HG02973 (cell line): ENCODE results near the gene TEX22.

Experiments
- ATAC-seq: cut with Tn5 transposase; IDR thresholded peaks from one replicate; pipeline ENCODE4 v1.9.1; 2021; ENCODE audit warnings: moderate library complexity; ENCODE audit not compliant: unreplicated experiment

Gene TEX22

DNA sequence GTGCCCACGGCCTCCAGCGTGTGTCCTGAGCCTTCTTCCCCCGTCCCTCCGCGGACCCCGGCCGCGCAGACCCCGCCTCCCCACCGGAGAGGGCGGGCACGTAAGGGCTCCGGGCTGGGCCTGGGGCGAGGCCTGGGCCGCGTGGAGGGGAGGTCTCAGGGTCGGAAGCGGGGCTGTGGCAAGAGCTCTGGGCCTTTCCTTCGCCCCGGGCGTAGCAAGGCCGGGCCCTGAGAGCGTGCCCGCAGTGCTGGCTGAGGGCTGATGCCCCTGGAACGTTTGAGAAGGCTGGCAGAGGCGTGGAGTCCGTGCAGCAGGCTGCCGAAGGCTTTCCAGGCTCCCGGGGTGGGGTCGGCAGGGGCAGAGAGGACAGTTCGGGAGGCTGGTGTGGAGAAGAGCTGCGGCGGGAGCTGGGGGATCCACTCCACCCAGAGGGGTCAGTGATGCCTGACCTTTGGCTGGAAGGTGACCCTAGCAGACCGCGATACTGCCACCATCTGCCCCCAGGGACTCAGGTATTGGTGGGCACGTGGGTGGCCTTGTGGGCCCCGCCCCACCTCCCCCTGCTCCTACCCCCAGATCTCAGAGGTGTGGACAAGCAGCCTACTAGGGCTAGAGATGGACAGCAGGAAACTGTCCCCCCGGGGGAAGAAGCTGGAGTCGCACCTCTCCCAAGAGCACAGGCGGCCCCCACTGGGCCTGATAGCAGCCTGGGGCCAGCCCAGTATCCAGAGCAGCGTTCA is 558 bp downstream of the TEX22 start:
- ATAC-seq = peak; percentile 11

DNA sequence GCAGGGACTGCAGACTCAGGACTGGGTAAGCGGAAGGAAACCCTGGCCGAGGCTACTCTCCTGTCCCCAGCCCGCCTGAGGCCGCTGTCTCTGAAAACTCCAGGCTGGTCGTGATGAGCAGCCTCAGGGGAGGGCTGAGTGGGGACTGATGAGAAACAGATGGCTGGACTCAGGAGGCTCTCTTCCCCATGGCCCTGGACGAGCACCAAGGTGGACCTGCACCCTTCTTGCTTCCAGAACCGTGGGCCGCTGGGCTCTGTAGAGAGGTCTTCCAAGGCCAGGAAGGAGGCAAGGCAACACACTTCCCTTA is 1.1 kb downstream of the TEX22 start:
- no peak for ATAC-seq

DNA sequence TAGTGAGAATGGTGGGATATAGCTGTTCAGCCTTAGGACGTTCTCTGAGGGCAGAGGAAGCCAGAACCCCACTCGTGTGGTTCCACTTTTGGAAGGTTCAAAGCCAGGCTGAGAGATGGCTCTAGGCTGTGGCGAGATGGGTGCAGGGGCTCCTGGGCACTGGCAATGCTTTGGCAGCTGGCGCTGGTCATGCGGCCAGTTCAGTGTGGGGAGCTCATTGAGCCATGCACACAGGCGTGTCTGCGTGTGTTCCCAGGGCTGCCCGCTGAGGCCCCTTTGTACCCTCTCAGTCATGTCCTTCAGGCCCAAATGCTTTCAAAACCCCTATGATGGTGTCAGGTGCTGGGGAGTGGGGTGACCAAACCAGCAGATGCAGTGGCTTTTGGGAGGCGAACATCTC is 1.7 kb downstream of the TEX22 start:
- no peak for ATAC-seq

DNA sequence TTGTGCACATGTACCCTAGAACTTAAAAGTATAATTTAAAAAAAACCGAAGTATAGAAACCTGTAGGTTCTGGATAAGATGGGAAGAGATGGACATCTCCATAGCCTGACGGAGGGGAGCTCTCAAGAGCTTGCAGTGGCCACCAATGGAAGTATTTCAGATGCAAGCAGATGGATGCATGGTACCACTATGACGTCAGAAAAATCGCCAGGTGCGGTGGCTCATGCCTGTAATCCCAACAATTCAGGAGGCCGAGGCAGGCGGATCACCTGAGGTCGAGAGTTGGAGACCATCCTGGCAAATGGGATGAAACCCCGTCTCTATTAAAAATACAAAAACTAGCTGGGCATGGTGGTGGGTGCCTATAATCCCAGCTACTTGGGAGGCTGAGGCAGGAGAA is 3.4 kb downstream of the TEX22 start:
- no peak for ATAC-seq

DNA sequence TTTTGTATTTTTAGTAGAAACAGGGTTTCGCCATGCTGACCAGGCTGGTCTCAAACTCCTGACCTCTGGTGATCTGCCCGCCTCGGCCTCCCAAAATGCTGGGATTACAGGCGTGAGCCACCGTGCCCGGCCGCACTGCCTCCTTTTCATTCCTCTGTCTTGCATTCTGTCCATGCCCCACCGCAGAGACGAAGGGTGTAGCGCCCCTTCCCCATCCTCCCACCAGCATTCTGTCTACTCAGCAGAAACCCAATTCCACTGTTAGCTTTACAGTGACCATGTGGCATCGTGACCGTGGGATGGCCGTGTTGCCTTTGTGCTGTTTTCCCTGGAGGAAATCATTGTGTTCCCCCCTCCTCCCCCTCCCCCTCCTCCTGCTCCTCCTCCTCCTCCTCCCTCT is 10.3 kb downstream of the TEX22 start:
- no peak for ATAC-seq

DNA sequence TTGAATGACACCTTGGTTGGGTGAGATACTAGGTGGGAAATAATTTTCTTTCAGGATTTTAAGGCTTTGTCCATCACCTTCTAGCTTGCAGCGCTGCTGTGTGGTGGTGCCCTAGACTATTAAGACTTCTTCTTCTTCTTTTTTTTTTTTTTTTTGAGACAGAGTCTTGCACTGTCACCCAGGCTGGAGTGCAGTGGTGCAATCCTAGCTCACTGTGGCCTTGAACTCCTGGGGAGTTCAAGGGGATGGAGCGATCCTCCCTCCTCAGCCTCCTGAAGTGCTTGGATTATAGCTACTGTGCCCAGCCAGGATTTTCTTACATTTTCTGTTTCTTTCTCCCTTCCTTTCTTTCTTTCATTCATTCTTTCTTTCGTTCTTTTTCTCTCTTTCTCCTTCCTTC is 11.0 kb downstream of the TEX22 start:
- no peak for ATAC-seq

DNA sequence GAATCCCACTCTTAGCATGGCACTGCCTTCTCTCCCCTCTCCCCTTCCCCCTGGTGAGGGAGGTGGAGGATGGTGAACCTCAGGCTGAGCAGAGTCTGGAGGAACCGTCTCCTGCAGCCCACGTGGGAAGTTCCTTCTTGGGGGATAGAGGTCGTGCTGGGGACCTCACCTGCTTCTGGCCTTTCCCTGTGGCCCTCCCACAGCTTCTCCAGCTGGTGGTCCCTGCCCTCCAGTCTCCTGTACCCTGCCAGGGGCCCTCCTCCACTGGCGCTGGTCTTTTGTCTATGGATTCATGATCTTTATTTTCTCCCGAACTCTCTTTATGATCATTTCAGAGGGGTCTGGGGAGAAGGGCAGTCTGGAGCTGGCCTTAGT is 12.3 kb downstream of the TEX22 start:
- no peak for ATAC-seq

DNA sequence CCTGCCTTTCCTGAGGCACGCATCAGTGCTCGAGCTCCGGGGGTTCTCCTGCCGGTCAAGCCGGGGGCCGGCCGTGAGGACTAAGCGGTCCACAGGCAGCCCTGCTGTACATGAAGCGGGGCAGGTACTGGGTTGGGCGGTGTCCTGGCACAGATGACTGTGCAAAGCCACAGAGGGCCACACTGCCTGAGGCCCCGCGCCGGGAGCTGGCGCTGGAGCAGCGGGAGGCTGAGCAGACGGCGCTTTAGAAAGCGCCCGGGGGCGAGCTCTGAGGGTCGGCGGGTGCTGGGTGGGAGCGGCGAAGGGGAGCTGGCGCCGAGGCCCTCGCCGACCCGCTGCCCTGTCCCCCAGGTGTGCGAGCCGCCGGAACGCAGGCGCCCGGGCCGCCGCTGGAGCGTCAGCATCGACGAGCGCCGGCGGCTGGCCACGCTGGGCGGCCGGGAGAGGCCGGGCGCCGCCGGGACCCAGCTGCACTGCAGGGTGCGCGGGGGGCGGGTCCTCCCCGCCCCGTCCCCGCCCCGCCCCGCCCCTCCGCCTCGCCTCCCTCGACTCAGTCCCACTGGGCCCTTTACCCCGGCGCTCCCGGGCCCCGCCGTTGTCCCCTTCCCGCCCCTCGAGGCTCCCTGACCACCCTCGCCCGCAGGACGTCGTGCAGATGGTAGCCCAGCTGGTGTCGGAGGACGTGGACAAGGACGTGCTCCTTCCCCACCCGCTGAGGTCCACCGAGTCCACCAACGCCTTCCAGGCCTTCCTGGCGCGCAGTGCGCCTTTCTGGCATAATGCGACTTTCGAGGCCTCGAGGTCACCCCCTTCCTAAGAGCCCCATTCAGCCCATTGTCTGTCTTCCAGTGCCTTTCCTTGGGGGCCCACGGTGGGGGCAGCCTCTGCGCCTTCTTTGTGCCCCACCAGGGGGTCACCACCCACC is 12.9 kb downstream of the TEX22 start:
- ATAC-seq = no peak

DNA sequence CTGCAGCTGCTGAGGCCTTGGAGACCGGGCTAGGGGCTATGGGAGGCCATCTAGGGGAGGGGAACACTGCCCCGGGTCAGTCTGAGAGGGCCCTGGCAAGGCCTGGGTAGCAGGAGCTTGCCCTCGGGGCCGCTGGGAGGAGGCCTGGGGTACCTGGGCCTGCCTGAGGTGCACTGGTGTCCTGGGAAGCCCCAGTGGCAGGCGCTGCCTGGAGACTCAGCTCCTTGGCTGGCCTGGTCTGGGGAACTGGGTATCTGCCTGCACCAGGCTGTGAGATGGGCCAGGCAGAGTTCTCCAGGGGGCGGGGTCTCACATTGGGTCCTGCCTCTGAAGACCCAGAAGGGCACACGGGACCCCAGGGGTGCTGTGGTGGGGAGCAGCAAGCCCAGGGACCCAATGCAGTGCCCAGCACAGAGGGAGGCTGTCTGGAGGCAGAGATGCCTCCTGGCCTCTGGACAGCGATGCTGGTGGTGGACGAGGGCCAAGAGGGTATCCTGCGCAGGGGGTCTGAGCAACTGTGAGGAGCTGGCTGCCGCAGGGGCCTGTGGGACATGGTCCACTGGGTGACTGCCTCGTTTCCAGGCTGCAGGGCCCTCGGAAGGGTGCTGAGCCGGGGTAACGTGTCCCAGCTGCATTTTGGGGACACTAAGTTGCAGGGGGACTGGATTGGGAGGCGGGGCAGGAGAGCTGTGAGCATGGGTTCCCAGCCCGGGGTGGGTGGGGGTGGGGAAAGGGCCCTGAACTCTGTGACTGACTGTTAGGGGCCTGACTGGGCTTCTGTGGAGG is 13.8 kb downstream of the TEX22 start:
- ATAC-seq = no peak

DNA sequence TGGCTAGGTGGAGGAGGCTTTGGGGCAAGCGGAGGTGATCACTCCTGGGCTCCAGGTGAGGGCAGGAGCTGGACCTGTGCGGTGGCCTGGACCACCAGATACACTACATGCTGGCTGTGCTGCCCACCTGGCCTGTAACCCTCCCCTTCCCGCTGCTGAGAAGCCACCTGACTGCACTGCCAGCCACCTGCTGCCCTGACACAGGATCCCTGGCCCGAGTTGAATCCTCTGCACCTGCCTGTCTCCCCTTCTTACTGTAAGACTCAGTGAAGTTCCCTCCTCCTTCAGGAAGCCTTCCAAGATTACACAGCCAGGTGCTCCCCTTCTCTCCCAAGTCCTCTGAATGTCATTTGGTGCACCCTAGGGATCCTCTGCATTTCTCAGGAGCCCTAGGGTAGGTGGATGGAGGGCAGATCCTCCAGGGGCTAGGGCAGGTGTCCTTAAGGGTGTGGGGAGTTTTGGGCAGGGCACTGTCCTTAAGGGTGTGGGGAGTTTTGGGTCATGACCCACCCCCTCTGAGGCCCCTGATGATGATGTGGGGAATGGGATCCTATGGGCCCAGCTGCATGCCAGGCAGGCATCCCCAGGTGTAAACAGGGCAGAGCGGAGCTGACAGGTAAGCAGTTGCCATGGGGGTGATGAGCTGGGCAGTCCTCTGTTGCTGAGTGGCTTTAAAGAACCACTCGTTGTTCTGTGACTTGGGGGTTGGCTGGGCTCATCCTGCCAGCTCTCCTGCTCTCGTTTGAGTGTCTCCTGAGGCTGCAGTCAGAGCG is 14.6 kb downstream of the TEX22 start:
- ATAC-seq = no peak

DNA sequence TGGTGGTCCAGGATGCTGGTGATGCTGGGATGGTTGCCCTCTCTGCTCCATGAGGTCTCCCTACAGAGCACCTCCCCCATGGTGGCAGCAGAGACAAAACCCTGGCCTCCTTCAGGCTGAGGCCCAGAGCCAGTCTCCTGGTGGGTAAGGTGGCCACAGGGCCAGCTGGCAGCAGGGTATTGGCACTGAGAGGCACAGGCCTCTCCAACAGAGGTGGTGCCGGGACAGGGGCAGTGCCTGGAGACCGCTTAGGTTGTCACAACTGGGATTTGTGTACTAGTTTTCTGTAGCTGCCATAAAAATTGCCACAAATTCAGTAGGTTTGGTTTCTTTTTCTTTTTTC is 15.2 kb downstream of the TEX22 start:
- no peak for ATAC-seq

DNA sequence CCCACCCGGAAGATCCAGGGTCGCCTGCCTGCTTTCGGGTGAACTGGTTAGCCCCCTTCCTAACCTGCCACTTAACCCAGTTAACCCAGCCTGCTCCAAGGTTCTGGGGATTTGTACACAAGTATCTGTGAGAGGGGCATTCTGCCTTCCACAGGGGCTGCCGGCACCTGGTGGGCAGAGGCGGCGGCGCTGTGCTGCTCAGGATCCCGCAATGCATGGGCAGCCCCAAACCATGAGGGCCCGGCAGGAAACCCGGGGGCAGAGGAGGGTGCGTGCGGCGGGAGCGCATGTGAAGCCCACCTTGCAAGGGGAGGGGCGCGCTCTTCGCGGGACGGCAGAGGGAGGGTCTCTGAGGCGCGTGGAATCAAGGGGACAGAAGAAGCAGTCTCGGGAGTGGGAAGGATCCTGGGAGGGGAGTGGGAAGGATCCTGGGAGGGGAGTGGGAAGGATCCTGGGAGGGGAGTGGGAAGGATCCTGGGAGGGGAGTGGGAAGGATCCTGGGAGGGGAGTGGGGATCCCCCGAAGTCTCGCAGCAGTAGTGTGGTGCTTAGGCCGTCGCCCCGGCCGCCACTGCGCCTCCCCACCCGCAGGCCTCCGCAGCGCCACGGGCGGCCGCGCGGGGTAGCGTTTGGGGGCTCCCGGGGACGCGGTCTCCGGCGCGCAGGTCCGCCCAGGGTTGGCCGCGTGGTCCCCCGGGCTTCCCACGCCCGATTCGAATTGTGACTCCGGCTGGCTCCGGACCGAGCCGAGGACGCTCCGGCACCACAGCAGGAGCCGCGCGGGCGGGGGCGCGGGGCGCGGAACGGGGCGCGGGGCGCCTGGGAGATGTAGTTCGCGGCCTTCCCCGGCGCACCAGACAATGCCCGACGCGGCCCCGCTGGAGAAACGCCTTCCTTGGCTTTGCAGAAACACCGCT is 16.4 kb downstream of the TEX22 start:
- ATAC-seq = peak; percentile 57

DNA sequence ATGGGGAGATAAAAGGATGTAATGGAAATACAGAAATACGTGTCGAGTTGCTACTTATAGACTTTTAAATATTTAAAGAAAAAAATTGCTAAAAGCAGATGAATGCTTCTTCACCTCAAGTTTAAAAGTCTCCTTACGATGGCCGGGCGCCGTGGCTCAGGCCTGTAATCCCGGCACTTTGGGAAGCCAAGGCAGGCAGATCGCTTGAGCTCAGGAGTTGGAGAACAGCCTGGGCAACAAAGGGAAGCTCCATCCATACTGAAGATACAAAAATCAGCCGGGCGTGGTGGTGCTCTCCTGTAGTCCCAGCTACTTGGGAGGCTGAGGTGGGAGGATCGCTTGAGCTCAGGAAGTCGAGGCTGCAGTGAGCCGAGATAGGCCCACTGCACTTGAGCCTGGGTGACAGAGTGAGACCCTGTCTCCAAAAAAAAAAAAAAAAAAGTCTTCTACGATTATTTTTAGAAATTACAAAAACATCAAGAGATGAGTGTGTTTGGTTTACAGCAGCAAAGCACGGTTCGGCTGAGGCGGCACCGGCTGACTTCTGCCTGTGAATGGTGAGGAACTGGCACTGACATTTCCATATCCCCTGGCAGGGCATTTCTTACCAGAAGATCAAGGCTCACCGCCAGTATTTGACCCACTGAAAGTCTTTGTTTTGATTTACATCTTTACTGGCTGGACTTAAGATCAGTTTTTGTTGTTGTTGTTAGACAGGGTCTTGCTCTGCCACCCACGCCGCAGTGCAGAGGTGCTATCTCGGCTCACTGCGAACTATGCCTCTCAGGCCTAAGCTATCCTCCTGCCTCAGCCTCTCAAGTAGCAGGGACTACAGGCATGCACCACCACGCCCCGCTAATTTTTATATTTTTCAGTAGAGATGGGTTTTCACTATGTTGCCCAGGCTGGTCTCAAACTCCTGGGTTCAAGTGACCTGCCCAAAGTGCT is 17.4 kb downstream of the TEX22 start:
- no peak for ATAC-seq

DNA sequence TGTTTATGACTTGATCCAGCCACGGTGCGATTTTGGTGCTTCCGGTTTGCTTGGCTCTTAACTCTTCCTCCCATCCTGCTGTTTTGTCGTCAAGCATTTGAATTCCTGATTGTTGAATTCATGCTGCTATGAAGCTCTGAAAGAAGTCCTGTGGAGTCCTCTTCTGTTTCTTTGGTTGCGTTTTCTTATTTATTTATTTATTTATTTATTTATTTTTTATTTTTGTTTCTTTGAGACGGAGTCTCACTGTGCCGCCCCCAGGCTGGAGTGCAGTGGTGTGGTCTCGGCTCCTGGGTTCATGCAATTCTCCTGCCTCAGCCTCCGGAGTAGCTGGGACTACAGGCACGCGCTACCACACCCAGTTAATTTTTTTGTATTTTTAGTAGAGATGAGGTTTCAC is 18.3 kb downstream of the TEX22 start:
- no peak for ATAC-seq

DNA sequence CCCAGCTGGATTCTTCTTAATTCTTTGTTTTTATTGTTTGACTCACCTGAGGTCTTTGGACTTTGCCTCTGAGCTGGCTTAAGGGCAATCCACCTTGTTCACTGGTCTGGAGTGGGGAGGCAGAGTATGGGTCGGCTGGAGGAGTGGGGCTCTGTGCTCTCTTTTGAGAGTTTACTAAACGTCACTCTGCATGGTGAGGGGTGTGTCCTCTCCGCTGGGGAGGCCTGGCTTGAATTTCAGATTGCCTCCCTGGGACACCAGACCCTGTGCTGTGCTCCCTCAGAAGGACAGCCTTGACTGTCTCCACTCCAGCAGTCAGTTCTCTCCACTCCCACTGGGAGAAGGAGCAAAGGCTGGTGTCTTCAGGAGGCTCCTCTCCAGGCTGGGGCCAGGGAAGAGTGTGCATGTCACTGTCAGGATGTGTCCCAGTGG is 19.4 kb downstream of the TEX22 start:
- ATAC-seq = no peak

DNA sequence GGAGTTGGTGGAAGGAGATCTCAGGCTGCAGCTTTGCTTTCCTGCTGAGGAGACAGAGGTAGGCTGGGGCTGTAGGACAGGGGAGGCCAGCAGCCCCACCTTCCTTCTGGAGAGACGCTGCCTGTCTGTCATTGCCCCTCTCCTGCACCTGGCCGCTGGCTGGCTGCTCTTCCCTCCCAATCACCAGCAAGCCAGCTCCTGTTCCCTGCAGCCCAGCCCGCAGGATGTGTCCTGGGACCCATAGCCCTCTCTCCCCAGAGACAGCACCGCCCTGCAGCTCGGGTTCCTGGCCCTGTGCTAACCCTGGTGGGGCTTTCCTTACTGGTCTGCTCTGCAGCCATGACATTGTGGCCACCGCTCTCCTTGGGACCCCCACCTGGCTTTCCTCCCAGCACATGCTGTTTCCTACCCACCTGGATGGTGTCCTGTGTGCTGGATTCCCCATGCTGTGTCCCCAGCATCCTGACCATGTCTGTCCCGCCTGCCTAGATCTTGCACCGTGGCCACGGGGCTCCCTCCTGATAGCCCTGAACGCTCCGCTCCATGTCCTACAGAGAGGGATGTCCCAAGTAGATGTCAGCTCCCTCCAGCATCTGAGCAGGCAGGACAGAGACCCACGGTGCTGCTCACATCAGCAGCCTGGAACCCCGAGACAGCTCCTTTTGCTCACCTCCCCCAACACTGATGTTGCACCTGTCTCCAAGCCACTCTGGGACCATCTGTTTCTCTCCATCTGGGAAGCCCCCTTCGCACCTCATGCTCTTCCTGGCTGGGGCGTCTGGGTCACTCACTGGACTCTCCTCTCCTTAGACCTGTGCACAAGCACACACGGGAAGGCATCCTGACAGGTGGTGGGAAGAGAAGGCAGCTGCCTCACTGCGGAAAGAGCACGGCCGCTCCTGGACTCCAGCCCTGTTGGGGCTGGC is 20.2 kb downstream of the TEX22 start:
- ATAC-seq = no peak

DNA sequence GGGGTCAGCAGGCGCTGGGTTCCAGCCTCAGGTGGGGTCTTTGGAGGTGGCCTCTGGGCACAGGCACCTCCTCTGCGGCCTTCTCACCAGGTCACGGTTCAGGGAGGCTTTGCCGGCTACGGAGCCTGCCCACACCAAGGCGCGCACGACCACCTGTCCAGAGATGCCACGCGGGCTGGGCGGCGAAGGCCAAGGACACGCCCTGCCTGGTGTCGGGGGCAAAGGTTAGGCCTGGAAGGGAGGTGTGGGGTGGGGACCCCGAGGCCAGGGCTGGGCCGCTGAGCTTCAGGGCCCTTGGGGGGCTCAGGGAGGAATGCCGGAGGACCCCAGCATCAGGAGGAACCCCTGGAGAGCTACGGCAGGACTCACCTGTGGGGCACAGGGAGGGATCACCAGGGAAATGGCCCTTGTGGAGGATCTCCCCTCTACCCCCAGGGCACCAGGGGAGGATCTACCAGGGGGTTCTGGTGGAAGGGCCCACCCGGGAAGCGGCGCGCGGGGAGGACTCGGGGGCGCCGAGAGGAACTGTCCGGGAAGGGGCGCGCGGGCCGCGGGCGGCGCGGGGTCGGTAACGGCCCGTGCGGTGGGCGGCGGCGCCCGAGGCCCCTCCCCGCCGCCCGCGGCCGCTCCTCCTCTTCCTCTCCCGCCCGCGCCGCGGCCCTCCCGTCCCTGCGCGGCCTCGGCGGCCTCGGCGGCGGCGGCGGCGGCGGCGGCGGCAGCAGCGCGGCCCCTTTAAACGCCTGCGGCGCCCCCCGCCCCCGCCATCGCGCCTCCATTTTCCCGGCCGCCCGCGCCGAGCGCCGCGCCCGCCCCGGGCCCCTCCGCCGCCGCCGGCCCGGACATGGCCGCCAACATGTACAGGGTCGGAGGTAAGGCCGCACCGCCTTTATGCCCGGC is 21.1 kb downstream of the TEX22 start, which contains the start of gene MTA1:
TSS of gene MTA1 (plus strand) at position 633 of the 897 bp plus-strand sequence. CDS start at position 842, 209 bp downstream.
- peak; percentile 48 for ATAC-seq
